Panc1 (cell line): ENCODE data around the gene NPC1L1. TPM values are rescaled to one million over a fixed set of nuclear protein-coding genes. Genes with fewer than 3 reads are reported as not detected.

ENCODE experiments used
- ATAC-seq: fragments of 200-7000 bp; cut with Tn5 transposase; 2 replicates; pipeline ENCODE4 v1.9.1; 2020; ENCODE audit warnings: mild to moderate bottlenecking, moderate library complexity
- BruUV-seq: library from RNA; stranded (reverse); fragments of 400-500 nt; replicated peaks from 2 replicates; lab custom pipeline; 2021; lab: Mats Ljungman, UMichigan
- CTCF ChIA-PET: fragments of 300-600 bp; sonication (Branson Sonifier 250); formaldehyde crosslinking; loops from one replicate; lab custom pipeline; 2022; ENCODE audit warnings: antibody characterized with exemption; lab: Charles Lee
- POLR2A ChIA-PET: fragments of 300-600 bp; sonication (Branson Sonifier 250); formaldehyde crosslinking; loops from one replicate; lab custom pipeline; 2022; ENCODE audit warnings: antibody characterized with exemption; lab: Charles Lee
- DNase-seq: peaks from one replicate; pipeline ENCODE4 v3.0.0-alpha.2; 2010; ENCODE audit warnings: low read depth, low spot score
- H3K27ac ChIP-seq: 2 replicates; pipeline ENCODE4 v1.5.1; 2011; ENCODE audit warnings: mild to moderate bottlenecking, low read length, inconsistent platforms
- H3K27me3 ChIP-seq: fragments of 200-500 bp; sonication (Bioruptor generic); 2 replicates; pipeline ENCODE4 v1.6.0; 2014; ENCODE audit warnings: low read length, inconsistent platforms; ENCODE audit not compliant: control insufficient read depth, insufficient read depth
- H3K36me3 ChIP-seq: fragments of 200-500 bp; sonication (Bioruptor generic); 2 replicates; pipeline ENCODE4 v1.5.1; 2014; ENCODE audit warnings: inconsistent platforms, mild to moderate bottlenecking, low read length, moderate library complexity; ENCODE audit not compliant: control insufficient read depth, insufficient read depth
- H3K4me1 ChIP-seq: 2 replicates; pipeline ENCODE4 v1.5.1; 2011; ENCODE audit warnings: inconsistent platforms, mild to moderate bottlenecking, low read length, moderate library complexity; ENCODE audit not compliant: control insufficient read depth, insufficient read depth
- H3K4me3 ChIP-seq, 2 experiments: 2 replicates each; pipeline ENCODE4 v1.5.1; 2011 to 2012; ENCODE audit warnings: low read depth in 2 of 2, low read length in 2 of 2, mild to moderate bottlenecking in 2 of 2, inconsistent platforms in 1 of 2, moderate library complexity in 1 of 2
- H3K9me3 ChIP-seq: fragments of 200-500 bp; sonication (Bioruptor generic); 2 replicates; pipeline ENCODE4 v1.5.1; 2014; ENCODE audit warnings: low read depth, mild to moderate bottlenecking, inconsistent platforms, low read length, moderate library complexity; ENCODE audit not compliant: control insufficient read depth, insufficient read depth
- POLR2AphosphoS5 ChIP-seq: IDR thresholded peaks from 2 replicates; pipeline ENCODE4 v1.6.1; 2012; ENCODE audit warnings: mild to moderate bottlenecking, low read depth, low read length, moderate library complexity
- SIN3A ChIP-seq: IDR thresholded peaks from 2 replicates; pipeline ENCODE4 v1.6.1; 2012; ENCODE audit warnings: low read depth, mild to moderate bottlenecking, low read length, moderate library complexity, borderline replicate concordance; ENCODE audit not compliant: insufficient read depth
- TCF7L2 ChIP-seq: IDR thresholded peaks from 2 replicates; pipeline ENCODE4 v1.6.1; 2011; ENCODE audit warnings: mild to moderate bottlenecking, low read depth, low read length, inconsistent platforms
- in situ Hi-C: cut with HindIII; loops from 2 replicates; pipeline ENCODE4 v1.10.0; 2016; ENCODE audit warnings: low sequenced_read_pairs, low pct_unique_long_range_greater_than_20kb
- intact Hi-C: fragments of 100-400 bp; cut with micrococcal nuclease; formaldehyde crosslinking; loops from one replicate; pipeline ENCODE4 v1.10.0; 2022; ENCODE audit not compliant: unreplicated experiment
- total RNA-seq: library from RNA; stranded (reverse); gene quantifications from one replicate; pipeline ENCODE4 v1.2.1, GENCODE V29; 2021; ENCODE audit not compliant: unreplicated experiment
- TF ChIP-seq, protein P1 (sequence below), 2 experiments: IDR thresholded peaks; 2 replicates each; pipeline ENCODE4 v1.6.1; 2011 to 2012; ENCODE audit warnings: low read depth in 2 of 2, control low read depth in 1 of 2, low read length in 1 of 2, mild to moderate bottlenecking in 1 of 2, moderate library complexity in 1 of 2; ENCODE audit not compliant: insufficient read depth in 1 of 2
- TF ChIP-seq, protein P2 (sequence below): fragments of 450-650 bp; IDR thresholded peaks from 2 replicates; pipeline ENCODE4 v1.5.1; 2017; ENCODE audit warnings: mild to moderate bottlenecking

Gene NPC1L1
- total RNA-seq, 1 experiment from 2014 or later = not detected

- in situ Hi-C loops (no loop called here), intact Hi-C loops (no loop called here)
- Histone ChIP-seq H3K9me3 (no peaks in the 10 kb centered on the region), H3K4me1 (peaks cover 10% of the 10 kb centered on the region), H3K27ac (no peak overlapping the region), H3K36me3 (peaks cover 19% of the 10 kb centered on the region), H3K27me3 (no peaks in the 10 kb centered on the region), H3K4me3 (no peak overlapping the region)
- ATAC-seq = no peak
- TF ChIP-seq, protein P1, sequence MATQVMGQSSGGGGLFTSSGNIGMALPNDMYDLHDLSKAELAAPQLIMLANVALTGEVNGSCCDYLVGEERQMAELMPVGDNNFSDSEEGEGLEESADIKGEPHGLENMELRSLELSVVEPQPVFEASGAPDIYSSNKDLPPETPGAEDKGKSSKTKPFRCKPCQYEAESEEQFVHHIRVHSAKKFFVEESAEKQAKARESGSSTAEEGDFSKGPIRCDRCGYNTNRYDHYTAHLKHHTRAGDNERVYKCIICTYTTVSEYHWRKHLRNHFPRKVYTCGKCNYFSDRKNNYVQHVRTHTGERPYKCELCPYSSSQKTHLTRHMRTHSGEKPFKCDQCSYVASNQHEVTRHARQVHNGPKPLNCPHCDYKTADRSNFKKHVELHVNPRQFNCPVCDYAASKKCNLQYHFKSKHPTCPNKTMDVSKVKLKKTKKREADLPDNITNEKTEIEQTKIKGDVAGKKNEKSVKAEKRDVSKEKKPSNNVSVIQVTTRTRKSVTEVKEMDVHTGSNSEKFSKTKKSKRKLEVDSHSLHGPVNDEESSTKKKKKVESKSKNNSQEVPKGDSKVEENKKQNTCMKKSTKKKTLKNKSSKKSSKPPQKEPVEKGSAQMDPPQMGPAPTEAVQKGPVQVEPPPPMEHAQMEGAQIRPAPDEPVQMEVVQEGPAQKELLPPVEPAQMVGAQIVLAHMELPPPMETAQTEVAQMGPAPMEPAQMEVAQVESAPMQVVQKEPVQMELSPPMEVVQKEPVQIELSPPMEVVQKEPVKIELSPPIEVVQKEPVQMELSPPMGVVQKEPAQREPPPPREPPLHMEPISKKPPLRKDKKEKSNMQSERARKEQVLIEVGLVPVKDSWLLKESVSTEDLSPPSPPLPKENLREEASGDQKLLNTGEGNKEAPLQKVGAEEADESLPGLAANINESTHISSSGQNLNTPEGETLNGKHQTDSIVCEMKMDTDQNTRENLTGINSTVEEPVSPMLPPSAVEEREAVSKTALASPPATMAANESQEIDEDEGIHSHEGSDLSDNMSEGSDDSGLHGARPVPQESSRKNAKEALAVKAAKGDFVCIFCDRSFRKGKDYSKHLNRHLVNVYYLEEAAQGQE (IDR thresholded peaks at IDR 0.05; ENCODE audit: insufficient read depth in 1 of 2, low read depth in 2 of 2, low read length in 1 of 2) = no peak
- no peak for TF ChIP-seq SIN3A
- no peak for TF ChIP-seq POLR2AphosphoS5
- TF ChIP-seq, protein P2, sequence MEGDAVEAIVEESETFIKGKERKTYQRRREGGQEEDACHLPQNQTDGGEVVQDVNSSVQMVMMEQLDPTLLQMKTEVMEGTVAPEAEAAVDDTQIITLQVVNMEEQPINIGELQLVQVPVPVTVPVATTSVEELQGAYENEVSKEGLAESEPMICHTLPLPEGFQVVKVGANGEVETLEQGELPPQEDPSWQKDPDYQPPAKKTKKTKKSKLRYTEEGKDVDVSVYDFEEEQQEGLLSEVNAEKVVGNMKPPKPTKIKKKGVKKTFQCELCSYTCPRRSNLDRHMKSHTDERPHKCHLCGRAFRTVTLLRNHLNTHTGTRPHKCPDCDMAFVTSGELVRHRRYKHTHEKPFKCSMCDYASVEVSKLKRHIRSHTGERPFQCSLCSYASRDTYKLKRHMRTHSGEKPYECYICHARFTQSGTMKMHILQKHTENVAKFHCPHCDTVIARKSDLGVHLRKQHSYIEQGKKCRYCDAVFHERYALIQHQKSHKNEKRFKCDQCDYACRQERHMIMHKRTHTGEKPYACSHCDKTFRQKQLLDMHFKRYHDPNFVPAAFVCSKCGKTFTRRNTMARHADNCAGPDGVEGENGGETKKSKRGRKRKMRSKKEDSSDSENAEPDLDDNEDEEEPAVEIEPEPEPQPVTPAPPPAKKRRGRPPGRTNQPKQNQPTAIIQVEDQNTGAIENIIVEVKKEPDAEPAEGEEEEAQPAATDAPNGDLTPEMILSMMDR = no peak
- no peak for TF ChIP-seq TCF7L2
- POLR2A ChIA-PET = no interaction called here
- CTCF ChIA-PET = no interaction called here
- no peak for DNase-seq
- no TSS peak for BruUV-seq
Measured at GRCh38 chr7:44470135-44470479, 71.0 kb downstream of the NPC1L1 start.

DNA sequence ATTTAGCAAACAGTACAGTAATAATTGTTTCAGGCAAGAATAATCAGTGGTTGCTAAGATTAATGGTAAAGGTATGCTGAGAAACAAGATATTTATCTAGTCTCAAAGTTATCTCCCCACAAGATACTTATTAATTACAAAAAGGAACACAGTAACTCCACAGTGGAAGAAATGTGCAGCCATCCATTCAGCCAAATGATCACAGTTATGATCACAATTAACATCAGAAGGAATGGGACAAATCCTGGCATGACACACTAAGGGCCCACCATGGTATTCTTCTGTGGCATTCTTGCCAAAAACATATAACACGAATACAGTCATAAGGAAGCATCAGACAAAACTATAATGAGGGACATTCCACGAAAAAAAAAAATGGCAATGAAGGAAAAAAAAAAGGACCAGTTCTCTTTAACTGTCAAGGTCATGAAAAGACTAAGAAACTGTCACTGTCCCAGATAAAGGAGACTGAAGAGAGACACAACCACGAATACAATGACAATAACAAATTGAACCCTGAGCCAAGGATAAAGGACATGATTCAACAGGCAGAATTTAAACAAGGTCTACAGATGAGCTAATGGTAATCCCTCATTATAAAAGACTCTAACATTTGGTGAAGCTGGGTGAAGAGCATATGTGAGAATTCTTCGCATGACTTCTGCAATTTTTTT lies 71.5 kb downstream of the NPC1L1 start:
- intact Hi-C loops = no loop called here
- H3K36me3 ChIP-seq = peaks cover 19% of the 10 kb centered on the region
- ChIA-PET POLR2A (no interaction called here), CTCF (no interaction called here)
- in situ Hi-C loops = no loop called here
- H3K4me1 ChIP-seq = peaks cover 10% of the 10 kb centered on the region
- TF ChIP-seq SIN3A (no peak), TCF7L2 (no peak), POLR2AphosphoS5 (no peak)
- TF ChIP-seq, protein P1 (IDR thresholded peaks at IDR 0.05; ENCODE audit: insufficient read depth in 1 of 2, low read depth in 2 of 2, low read length in 1 of 2) = no peak
- TF ChIP-seq, protein P2 = no peak
- no peak for ATAC-seq
- no peaks in the 10 kb centered on the region for H3K9me3 ChIP-seq
- H3K4me3 ChIP-seq = no peak overlapping the region
- no peak for DNase-seq
- H3K27me3 ChIP-seq = no peaks in the 10 kb centered on the region
- no TSS peak for BruUV-seq
- no peak overlapping the region for H3K27ac ChIP-seq
